ENCODE measurements around the gene ADGRL1.

Gene ADGRL1

DNA sequence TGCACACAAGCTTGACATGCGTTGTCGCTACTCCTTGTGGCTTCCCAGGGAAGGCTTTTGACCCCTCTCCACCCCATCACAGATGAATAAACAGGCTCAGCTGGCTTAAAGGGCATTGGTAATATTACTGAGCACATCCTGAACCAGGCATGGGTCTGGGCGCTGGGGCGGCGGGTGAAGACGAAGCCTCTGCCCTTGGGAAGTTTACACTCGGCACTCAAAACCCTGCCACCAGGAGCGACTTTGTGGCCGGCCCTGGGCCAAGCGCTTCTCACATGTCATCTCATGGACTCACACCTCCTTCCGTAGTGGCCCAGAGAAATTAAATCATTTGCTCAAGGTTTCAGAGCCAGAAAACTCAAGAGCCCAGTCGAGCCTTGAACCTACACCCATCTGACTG, 37.0 kb downstream of the ADGRL1 start:
- no peak for FAIRE-seq
- TF ChIP-seq, protein P1, sequence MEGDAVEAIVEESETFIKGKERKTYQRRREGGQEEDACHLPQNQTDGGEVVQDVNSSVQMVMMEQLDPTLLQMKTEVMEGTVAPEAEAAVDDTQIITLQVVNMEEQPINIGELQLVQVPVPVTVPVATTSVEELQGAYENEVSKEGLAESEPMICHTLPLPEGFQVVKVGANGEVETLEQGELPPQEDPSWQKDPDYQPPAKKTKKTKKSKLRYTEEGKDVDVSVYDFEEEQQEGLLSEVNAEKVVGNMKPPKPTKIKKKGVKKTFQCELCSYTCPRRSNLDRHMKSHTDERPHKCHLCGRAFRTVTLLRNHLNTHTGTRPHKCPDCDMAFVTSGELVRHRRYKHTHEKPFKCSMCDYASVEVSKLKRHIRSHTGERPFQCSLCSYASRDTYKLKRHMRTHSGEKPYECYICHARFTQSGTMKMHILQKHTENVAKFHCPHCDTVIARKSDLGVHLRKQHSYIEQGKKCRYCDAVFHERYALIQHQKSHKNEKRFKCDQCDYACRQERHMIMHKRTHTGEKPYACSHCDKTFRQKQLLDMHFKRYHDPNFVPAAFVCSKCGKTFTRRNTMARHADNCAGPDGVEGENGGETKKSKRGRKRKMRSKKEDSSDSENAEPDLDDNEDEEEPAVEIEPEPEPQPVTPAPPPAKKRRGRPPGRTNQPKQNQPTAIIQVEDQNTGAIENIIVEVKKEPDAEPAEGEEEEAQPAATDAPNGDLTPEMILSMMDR (IDR thresholded peaks at IDR 0.05; ENCODE audit: insufficient read depth, missing control alignments): no peak
- no peak for DNase-seq (ENCODE audit: insufficient read length, low spot score)

DNA sequence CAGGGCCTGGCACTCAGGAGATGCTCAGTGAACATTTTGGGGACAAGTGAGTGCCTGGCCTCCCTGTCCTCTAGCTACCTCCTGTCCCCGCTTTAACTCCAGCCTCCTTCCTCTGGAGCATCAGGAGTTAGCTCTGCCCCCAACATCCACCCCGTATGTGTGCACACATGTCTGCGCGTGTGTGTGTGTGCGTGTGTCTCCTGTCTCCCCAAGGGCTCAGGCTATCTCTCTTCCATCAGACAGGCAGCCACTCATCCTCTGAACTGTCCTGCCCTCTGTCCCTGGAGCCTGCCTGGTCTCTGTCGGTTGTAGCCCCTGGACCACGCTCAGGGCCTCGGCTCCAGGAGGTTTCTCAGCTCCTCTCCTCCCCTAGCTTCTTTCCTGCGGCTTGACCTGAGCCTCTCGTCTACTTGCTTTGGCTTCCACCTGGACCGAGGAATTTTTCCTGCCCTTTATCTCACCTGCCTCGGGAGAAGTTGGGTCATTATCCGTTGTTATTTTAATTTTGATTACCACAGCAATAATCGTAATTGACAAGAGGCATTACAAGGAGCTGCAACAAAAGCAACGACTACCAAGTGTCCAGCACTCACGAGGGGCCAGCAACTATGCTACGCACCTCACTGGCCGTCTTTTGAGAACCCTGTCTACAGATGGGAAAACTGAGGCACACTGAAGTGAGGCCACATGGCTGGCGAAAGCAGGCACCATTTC, 37.6 kb downstream of the ADGRL1 start:
- FAIRE-seq (no peak), DNase-seq (ENCODE audit: insufficient read length, low spot score) (no peak)
- TF ChIP-seq, protein P1 (IDR thresholded peaks at IDR 0.05; ENCODE audit: insufficient read depth, missing control alignments): no peak

DNA sequence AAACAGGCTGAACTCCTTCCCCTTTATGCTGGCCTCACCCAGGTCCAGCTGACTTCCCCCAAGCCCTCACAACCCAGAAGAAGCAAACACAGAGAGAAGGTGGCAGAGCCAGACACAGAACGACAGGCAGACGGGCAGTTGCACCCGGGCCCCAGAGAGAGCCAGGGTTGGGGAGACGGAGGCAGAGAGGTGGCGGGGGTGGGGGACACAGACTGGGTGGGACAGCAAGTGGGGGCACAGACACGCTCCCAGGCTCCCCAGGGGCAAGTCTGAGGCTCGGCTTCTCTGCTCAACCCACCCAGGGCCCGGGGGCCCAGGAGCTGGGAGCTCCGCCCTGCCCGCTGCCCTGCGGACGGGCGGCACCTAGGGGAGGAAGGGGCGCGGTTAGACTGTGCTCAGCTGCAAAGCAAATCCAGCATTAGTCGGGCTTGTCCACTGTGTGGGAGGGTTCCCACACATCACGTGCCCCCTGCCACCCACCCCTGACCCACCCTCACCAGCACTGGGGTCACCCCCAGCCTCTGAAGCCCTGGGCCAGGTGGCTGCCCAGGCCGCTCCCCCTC, 38.3 kb downstream of the ADGRL1 start:
- DNase-seq (ENCODE audit: insufficient read length, low spot score) (no peak), FAIRE-seq (no peak)
- TF ChIP-seq, protein P1 (IDR thresholded peaks at IDR 0.05; ENCODE audit: insufficient read depth, missing control alignments): no peak

DNA sequence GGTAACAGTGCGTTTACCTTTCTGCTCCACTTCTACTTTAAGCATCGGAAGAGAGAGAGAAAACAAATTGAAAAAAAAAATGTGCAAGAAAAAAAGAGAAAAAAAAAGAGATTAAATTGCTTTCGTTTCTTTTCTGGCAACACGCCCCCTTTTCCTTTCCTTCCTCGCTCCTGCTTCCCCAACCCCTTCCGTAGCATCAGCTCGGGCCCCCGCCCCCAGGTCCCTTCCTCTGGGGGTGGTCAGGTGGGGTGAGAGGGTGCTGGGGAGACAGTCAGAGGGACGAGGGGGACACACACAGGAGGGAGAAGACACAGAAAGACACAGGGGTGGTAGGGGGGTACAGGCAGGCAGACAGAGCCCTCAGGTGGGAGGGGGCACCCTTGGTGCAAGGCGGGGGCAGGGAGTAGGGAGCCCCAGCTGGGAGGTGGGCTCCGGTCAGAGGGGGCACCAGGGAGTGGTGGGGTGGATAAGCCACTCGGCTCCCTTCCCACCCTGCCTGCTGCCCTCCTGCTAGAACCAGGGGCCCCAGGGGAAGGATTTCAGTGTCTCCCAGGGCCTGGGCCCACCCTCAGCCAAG, 38.9 kb downstream of the ADGRL1 start:
- DNase-seq (ENCODE audit: insufficient read length, low spot score) (no peak), FAIRE-seq (no peak)
- TF ChIP-seq, protein P1 (IDR thresholded peaks at IDR 0.05; ENCODE audit: insufficient read depth, missing control alignments): no peak

DNA sequence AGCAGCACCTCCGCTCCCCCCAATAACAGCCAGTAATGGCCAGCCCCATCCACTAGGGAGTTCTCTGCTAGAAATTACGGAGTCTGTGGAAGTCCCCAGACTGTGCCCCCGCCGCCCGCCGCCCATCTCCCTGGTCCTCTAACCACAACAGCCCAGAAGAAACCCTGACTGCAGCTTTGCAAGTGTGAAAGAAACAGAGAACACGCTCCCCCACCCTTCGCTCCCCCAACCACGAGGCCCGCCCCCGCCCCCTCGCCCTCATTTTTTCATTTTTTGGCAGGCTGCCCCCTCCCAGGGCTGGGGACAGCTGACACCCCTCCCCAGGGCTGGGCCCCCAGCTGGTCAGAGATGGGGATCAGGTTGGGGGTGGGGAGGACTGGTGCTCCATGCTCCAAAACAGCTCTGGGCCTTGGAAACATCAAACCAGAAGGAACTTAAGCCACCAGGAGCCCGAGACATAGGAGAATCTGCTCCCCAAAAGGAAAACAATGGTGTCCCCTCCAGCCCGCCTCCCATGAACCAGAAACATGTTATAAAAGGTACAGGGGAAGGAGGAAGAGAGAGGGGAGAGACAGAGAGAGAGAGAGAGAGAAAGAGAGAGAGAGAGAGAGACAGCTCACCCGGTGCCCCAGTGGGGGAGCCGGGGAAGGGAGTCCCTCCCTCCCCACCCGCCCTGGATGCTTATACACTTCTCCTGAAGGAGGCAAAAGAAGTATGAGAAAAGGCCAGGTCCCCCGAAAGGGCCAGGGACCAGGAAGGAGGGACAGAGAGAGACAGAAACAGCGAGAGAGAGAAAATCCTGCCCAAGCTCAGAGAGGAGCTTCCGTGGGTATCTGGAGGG, 39.8 kb downstream of the ADGRL1 start:
- FAIRE-seq (no peak), DNase-seq (ENCODE audit: insufficient read length, low spot score) (no peak)
- TF ChIP-seq, protein P1 (IDR thresholded peaks at IDR 0.05; ENCODE audit: insufficient read depth, missing control alignments): no peak

DNA sequence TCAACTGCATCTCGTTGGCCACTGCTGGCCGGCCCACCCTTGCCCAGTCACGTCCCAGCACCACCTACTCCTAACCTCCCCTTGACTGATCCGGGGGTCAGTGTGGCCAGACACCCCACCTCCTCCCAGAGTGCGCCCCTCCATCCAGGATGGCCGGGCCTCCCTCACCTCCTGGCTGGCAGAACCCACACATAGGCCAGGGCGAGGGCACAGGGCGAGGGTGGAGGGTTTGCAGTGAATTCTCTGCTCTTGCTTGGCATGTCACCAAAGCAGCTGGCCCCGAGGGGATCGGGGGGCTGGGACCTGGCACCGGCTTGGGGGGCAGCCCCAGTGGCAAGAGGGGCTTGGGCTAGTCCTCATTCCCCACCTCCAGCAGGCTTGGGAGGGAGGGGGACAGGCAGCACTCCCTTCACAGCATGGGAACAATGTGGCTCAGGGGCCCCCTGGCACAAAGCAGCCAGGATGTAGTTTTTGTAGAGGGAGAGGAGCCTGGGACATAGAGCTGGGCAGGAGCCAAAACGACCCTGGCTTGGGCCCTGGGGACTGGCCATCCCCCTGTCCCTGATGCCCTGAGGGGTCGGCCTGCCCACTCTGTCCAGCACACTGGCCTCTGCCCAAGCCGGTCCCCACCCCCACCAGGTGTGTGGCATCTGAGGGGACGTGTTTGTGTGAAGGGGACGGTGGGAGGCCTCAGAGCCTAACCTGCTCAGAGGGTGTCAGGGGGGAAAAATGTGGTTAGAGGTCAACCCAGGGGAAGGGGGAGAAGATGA, 41.1 kb downstream of the ADGRL1 start:
- no peak for FAIRE-seq
- TF ChIP-seq, protein P1 (IDR thresholded peaks at IDR 0.05; ENCODE audit: insufficient read depth, missing control alignments): no peak
- no peak for DNase-seq (ENCODE audit: insufficient read length, low spot score)
